Activated CD4-positive, alpha-beta T cell treated with anti-CD3 and anti-CD28 coated beads, Interleukin-2, amount 50 U/mL, for 48 hours (primary cell): ENCODE results near the gene PHACTR1.

Experiments used
- DNase-seq, 2 experiments: peaks; one replicate each; pipeline ENCODE4 v3.0.0-alpha.2; 2020

Gene PHACTR1

GRCh38 chr6:13274707-13275434, 558.3 kb downstream of the PHACTR1 start:
- no peak for DNase-seq

GRCh38 chr6:13275435-13275989, 558.9 kb downstream of the PHACTR1 start:
- DNase-seq, result no peak

GRCh38 chr6:13277231-13277630, 560.7 kb downstream of the PHACTR1 start:
- no peak for DNase-seq

GRCh38 chr6:13278164-13278563, 561.6 kb downstream of the PHACTR1 start:
- no peak for DNase-seq

- DNase-seq, result no peak
These were observed 562.4 kb downstream of the PHACTR1 start for GRCh38 chr6:13278991-13279390.

- DNase-seq, result no peak
These were observed 563.7 kb downstream of the PHACTR1 start for GRCh38 chr6:13280254-13280653.

- DNase-seq, result no peak
These were observed 565.1 kb downstream of the PHACTR1 start for GRCh38 chr6:13281686-13282085.

- no peak for DNase-seq
These were observed 566.0 kb downstream of the PHACTR1 start for GRCh38 chr6:13282393-13283069.

GRCh38 chr6:13283331-13283730, 566.8 kb downstream of the PHACTR1 start:
- no peak for DNase-seq

GRCh38 chr6:13284646-13285045, 568.1 kb downstream of the PHACTR1 start:
- DNase-seq, result no peak

GRCh38 chr6:13285705-13286104, 569.1 kb downstream of the PHACTR1 start:
- DNase-seq, result no peak

- no peak for DNase-seq
These were observed 569.6 kb downstream of the PHACTR1 start for GRCh38 chr6:13286181-13286580.

- DNase-seq, result no peak
These were observed 570.5 kb downstream of the PHACTR1 start for GRCh38 chr6:13287104-13287503.

GRCh38 chr6:13288481-13288880, 571.9 kb downstream of the PHACTR1 start:
- DNase-seq, result no peak

- DNase-seq, result no peak
These were observed 572.4 kb downstream of the PHACTR1 start for GRCh38 chr6:13288969-13289391.

- DNase-seq, result no peak
These were observed 573.3 kb downstream of the PHACTR1 start for GRCh38 chr6:13289789-13290318.

GRCh38 chr6:13290335-13290734, 573.8 kb downstream of the PHACTR1 start:
- no peak for DNase-seq

GRCh38 chr6:13292774-13293173, 576.2 kb downstream of the PHACTR1 start:
- no peak for DNase-seq

GRCh38 chr6:13294499-13295069, 578.0 kb downstream of the PHACTR1 start:
- no peak for DNase-seq

GRCh38 chr6:13295576-13295975, 579.0 kb downstream of the PHACTR1 start:
- no peak for DNase-seq

- DNase-seq, result no peak
These were observed 580.0 kb downstream of the PHACTR1 start for GRCh38 chr6:13296536-13296997.

- DNase-seq, result no peak
These were observed 580.8 kb downstream of the PHACTR1 start for GRCh38 chr6:13297391-13297790.

GRCh38 chr6:13298446-13298845, 581.9 kb downstream of the PHACTR1 start:
- DNase-seq, result no peak
